Measurements from ENCODE around the gene DRD2. TPM values are rescaled to one million over a fixed set of nuclear protein-coding genes. Genes with fewer than 3 reads are reported as not detected.

Gene DRD2
- total and polyA plus RNA-seq, 4 donors, result not detected

- H3K9ac ChIP-seq (ENCODE audit: low read depth in 1 of 2, low read length in 2 of 2), result no peak overlapping the region
- DNase-seq (ENCODE audit: low spot score), result no peak
- no peak overlapping the region for H3K4me3 ChIP-seq (ENCODE audit: low read depth in 1 of 3, low read length in 3 of 3)
- no peak overlapping the region for H3K27ac ChIP-seq (ENCODE audit: low read depth in 1 of 2, low read length in 2 of 2)
- TF ChIP-seq RXRA (IDR thresholded peaks at IDR 0.05) (no peak), REST (IDR thresholded peaks at IDR 0.05) (no peak), NR2F2 (IDR thresholded peaks at IDR 0.05) (no peak), FOXA2 (IDR thresholded peaks at IDR 0.05) (no peak), ZBTB33 (IDR thresholded peaks at IDR 0.05) (no peak), YY1 (IDR thresholded peaks at IDR 0.05) (no peak), ATF3 (IDR thresholded peaks at IDR 0.05) (no peak), JUND (IDR thresholded peaks at IDR 0.05) (no peak), FOXA1 (IDR thresholded peaks at IDR 0.05) (no peak), HNF4G (IDR thresholded peaks at IDR 0.05) (no peak), MAX (IDR thresholded peaks at IDR 0.05) (no peak), EGR1 (IDR thresholded peaks at IDR 0.05; ENCODE audit: low read depth in 2 of 2) (no peak), HNF4A (conservative IDR thresholded peaks at IDR 0.05) (no peak), SP1 (IDR thresholded peaks at IDR 0.05) (no peak), TAF1 (conservative IDR thresholded peaks at IDR 0.05) (no peak), CTCF (IDR thresholded peaks at IDR 0.05; ENCODE audit: low read depth, low read length, missing input control) (no peak), GABPA (IDR thresholded peaks at IDR 0.05 in 1 of 2, conservative IDR thresholded peaks at IDR 0.05 in 1 of 2) (no peak), RAD21 (IDR thresholded peaks at IDR 0.05) (no peak)
- no peaks in the 10 kb centered on the region for H3K36me3 ChIP-seq (ENCODE audit: control insufficient read depth in 4 of 4, insufficient read depth in 3 of 4, low read depth in 1 of 4, low read length in 3 of 4)
- H3K27me3 ChIP-seq (ENCODE audit: control insufficient read depth in 4 of 4, insufficient read depth in 4 of 4, low read length in 3 of 4), result no peaks in the 10 kb centered on the region
- no peaks in the 10 kb centered on the region for H3K4me1 ChIP-seq (ENCODE audit: control insufficient read depth in 4 of 4, insufficient read depth in 4 of 4, low read length in 3 of 4)
- WGBS, result 85% methylated on average over 9 of the region's 9 CpGs
- H3K9me3 ChIP-seq (ENCODE audit: control insufficient read depth in 4 of 4, low read length in 3 of 4), result no peaks in the 10 kb centered on the region
Observed at GRCh38 chr11:113412675-113413074, 62.5 kb downstream of the DRD2 start.
